SK-N-SH (cell line): Measurements from ENCODE around the gene DCAKD. TPM values are rescaled to one million over a fixed set of nuclear protein-coding genes. Genes with fewer than 3 reads are reported as not detected.

Experiments used
- CTCF ChIA-PET: fragments of 300-600, 350-600 bp; formaldehyde crosslinking; extraction: SDS; loops from one replicate; lab custom pipeline; 2021; lab: Yijun Ruan, JAX
- POLR2A ChIA-PET: fragments of 350-600 bp; sonication (Branson Sonifier 250); formaldehyde crosslinking; extraction: SDS; loops from one replicate; lab custom pipeline; 2020; ENCODE audit warnings: antibody characterized with exemption, inconsistent platforms; lab: Yijun Ruan, JAX
- DNase-seq: peaks from one replicate; pipeline ENCODE4 v3.0.0; 2012
- H2AFZ ChIP-seq: fragments of 200-600 bp; sonication (generic); 2 replicates; pipeline ENCODE4 v1.8.1; 2016; ENCODE audit warnings: antibody characterized with exemption, mild to moderate bottlenecking, low read depth
- H3F3A ChIP-seq: fragments of 200-600 bp; sonication (generic); replicated peaks from 2 replicates; pipeline ENCODE3; 2016; ENCODE audit warnings: antibody characterized with exemption, mild to moderate bottlenecking; ENCODE audit not compliant: insufficient read depth
- H3K27ac ChIP-seq, 2 experiments: fragments of 200-500 bp in 1 of 2; fragments of 200-600 bp in 1 of 2; sonication (Bioruptor generic) in 1 of 2; sonication (generic), shearing (Covaris generic) in 1 of 2; 2 replicates each; pipeline versions ENCODE4 v1.5.1 to v1.6.1; 2014 to 2016; ENCODE audit warnings: low read depth in 2 of 2, inconsistent platforms in 1 of 2, low read length in 1 of 2, mild to moderate bottlenecking in 1 of 2, mixed read lengths in 1 of 2
- H3K27me3 ChIP-seq: fragments of 200-600 bp; sonication (generic), shearing (Covaris generic); 2 replicates; pipeline ENCODE4 v1.6.1; 2016; ENCODE audit warnings: mixed run types; ENCODE audit not compliant: insufficient read depth
- H3K36me3 ChIP-seq, 2 experiments: fragments of 200-500 bp in 1 of 2; fragments of 200-600 bp in 1 of 2; sonication (Bioruptor generic) in 1 of 2; sonication (generic) in 1 of 2; replicated peaks in 1 of 2; 2 replicates each; pipeline versions ENCODE3 to v1.5.1; 2014 to 2016; ENCODE audit warnings: low read length in 1 of 2, mild to moderate bottlenecking in 1 of 2; ENCODE audit not compliant: insufficient read depth in 2 of 2, control insufficient read depth in 1 of 2
- H3K4me1 ChIP-seq, 2 experiments: fragments of 200-500 bp in 1 of 2; fragments of 200-600 bp in 1 of 2; sonication (Bioruptor generic) in 1 of 2; sonication (generic), shearing (Covaris generic) in 1 of 2; 2 replicates each; pipeline versions ENCODE4 v1.5.1 to v1.6.1; 2014 to 2016; ENCODE audit warnings: low read depth in 1 of 2, low read length in 1 of 2, mixed run types in 1 of 2; ENCODE audit not compliant: insufficient read depth in 2 of 2, control insufficient read depth in 1 of 2
- H3K4me2 ChIP-seq: fragments of 200-600 bp; sonication (generic), shearing (Covaris generic); 2 replicates; pipeline ENCODE4 v1.6.1; 2017; ENCODE audit warnings: mixed run types
- H3K4me3 ChIP-seq, 2 experiments: fragments of 200-500 bp in 1 of 2; fragments of 200-600 bp in 1 of 2; sonication (Bioruptor generic) in 1 of 2; sonication (generic), shearing (Covaris generic) in 1 of 2; 2 replicates each; pipeline versions ENCODE4 v1.5.1 to v1.8.1; 2014 to 2016; ENCODE audit warnings: low read depth in 2 of 2, inconsistent platforms in 1 of 2, low read length in 1 of 2, mild to moderate bottlenecking in 1 of 2, mixed read lengths in 1 of 2, moderate library complexity in 1 of 2
- H3K79me2 ChIP-seq: fragments of 200-600 bp; sonication (generic); 2 replicates; pipeline ENCODE4 v1.8.1; 2017; ENCODE audit warnings: mild to moderate bottlenecking; ENCODE audit not compliant: insufficient read depth
- H3K9ac ChIP-seq: fragments of 200-600 bp; sonication (generic); 2 replicates; pipeline ENCODE4 v1.6.1; 2017; ENCODE audit warnings: mixed run types
- H3K9me2 ChIP-seq: fragments of 200-600 bp; sonication (generic); 2 replicates; pipeline ENCODE4 v1.6.1; 2017; ENCODE audit warnings: mixed run types
- H3K9me3 ChIP-seq: fragments of 200-600 bp; sonication (generic); 2 replicates; pipeline ENCODE4 v1.6.1; 2017; ENCODE audit warnings: mixed run types, mild to moderate bottlenecking, moderate library complexity
- H4K20me1 ChIP-seq: fragments of 200-600 bp; sonication (generic); 2 replicates; pipeline ENCODE4 v1.6.1; 2017; ENCODE audit warnings: mild to moderate bottlenecking, mixed run types; ENCODE audit not compliant: insufficient read depth
- CTCF ChIP-seq: fragments of 200-600 bp; sonication (generic); IDR thresholded peaks from 2 replicates; pipeline ENCODE4 v1.6.1; 2017; ENCODE audit warnings: antibody characterized with exemption, mild to moderate bottlenecking, moderate library complexity
- ELF1 ChIP-seq: IDR thresholded peaks from 2 replicates; pipeline ENCODE4 v1.4.0; 2012
- EP300 ChIP-seq, 2 experiments: IDR thresholded peaks; 2 replicates each; pipeline versions ENCODE4 v1.4.0 to v1.6.1; 2012; ENCODE audit warnings: borderline replicate concordance in 1 of 2, low read depth in 1 of 2, low read length in 1 of 2
- EZH2phosphoT487 ChIP-seq: fragments of 200-600 bp; sonication (generic); IDR thresholded peaks from 2 replicates; pipeline ENCODE4 v1.6.1; 2017; ENCODE audit warnings: low read depth, mixed run types, mild to moderate bottlenecking, antibody characterized with exemption, moderate library complexity, borderline replicate concordance
- FOSL2 ChIP-seq: IDR thresholded peaks from 2 replicates; pipeline ENCODE4 v1.4.0; 2012; ENCODE audit warnings: low read depth, mild to moderate bottlenecking, moderate library complexity, borderline replicate concordance
- FOXJ3 ChIP-seq: sonication (generic); formaldehyde crosslinking; IDR thresholded peaks from 2 replicates; pipeline ENCODE4 v1.5.1; 2020; ENCODE audit warnings: mild to moderate bottlenecking, missing genetic modification reagents
- FOXM1 ChIP-seq: IDR thresholded peaks from 2 replicates; pipeline ENCODE4 v1.4.0; 2012; ENCODE audit warnings: low read depth, mild to moderate bottlenecking
- GATA2 ChIP-seq: sonication (generic); formaldehyde crosslinking; IDR thresholded peaks from 2 replicates; pipeline ENCODE4 v1.5.0; 2020; ENCODE audit warnings: mild to moderate bottlenecking, missing genetic modification reagents
- MXI1 ChIP-seq: IDR thresholded peaks from 2 replicates; pipeline ENCODE4 v1.6.1; 2012; ENCODE audit warnings: mild to moderate bottlenecking, low read depth, low read length, improper control_type of control experiment
- NRF1 ChIP-seq: IDR thresholded peaks from 2 replicates; pipeline ENCODE4 v1.6.1; 2012; ENCODE audit warnings: low read depth, mild to moderate bottlenecking, low read length
- RAD21 ChIP-seq: IDR thresholded peaks from 2 replicates; pipeline ENCODE4 v1.6.1; 2012; ENCODE audit warnings: mild to moderate bottlenecking, low read length
- RXRA ChIP-seq: IDR thresholded peaks from 2 replicates; pipeline ENCODE4 v1.4.0; 2012; ENCODE audit warnings: low read depth, mild to moderate bottlenecking, borderline replicate concordance
- SIN3A ChIP-seq: IDR thresholded peaks from 2 replicates; pipeline ENCODE4 v1.6.1; 2012; ENCODE audit warnings: low read depth, mild to moderate bottlenecking, low read length, moderate library complexity, borderline replicate concordance
- TCF12 ChIP-seq: IDR thresholded peaks from 2 replicates; pipeline ENCODE4 v1.4.0; 2012
- TEAD4 ChIP-seq: IDR thresholded peaks from 2 replicates; pipeline ENCODE4 v1.4.0; 2012; ENCODE audit warnings: mild to moderate bottlenecking, borderline replicate concordance; ENCODE audit not compliant: insufficient read depth
- USF1 ChIP-seq: IDR thresholded peaks from 2 replicates; pipeline ENCODE4 v1.4.0; 2012; ENCODE audit warnings: low read depth, borderline replicate concordance
- USF2 ChIP-seq: fragments of 150-350 bp; IDR thresholded peaks from 2 replicates; pipeline ENCODE4 v1.6.1; 2017; ENCODE audit warnings: antibody characterized with exemption, low read length, low read depth, borderline replicate concordance
- WGBS: methylation state at CpG from one replicate; pipeline ENCODE4 v1.1.6; 2017; ENCODE audit warnings: low lambda C conversion rate; 5-methylcytosine and 5-hydroxymethylcytosine counted together
- polyA plus RNA-seq, 3 experiments: library from polyadenylated mRNA; depleted of rRNA; stranded (reverse); fragments of >200 nt; gene quantifications; 2 replicates each; pipeline ENCODE4 v1.2.3, GENCODE V29; 2012
- TF ChIP-seq, protein P1 (sequence below): IDR thresholded peaks from 2 replicates; pipeline ENCODE4 v1.4.0; 2012; ENCODE audit warnings: low read depth, borderline replicate concordance
- TF ChIP-seq, protein P2 (sequence below): IDR thresholded peaks from 2 replicates; pipeline ENCODE4; 2012
- TF ChIP-seq, protein P3 (sequence below): fragments of 150-350 bp; IDR thresholded peaks from 2 replicates; pipeline ENCODE4 v1.6.1; 2016; ENCODE audit warnings: mild to moderate bottlenecking, low read depth, low read length

DCAKD gene
- polyA plus RNA-seq, 1 of the 3 experiments (the other 2 are of a cell fraction), result 48.8 TPM

DNA sequence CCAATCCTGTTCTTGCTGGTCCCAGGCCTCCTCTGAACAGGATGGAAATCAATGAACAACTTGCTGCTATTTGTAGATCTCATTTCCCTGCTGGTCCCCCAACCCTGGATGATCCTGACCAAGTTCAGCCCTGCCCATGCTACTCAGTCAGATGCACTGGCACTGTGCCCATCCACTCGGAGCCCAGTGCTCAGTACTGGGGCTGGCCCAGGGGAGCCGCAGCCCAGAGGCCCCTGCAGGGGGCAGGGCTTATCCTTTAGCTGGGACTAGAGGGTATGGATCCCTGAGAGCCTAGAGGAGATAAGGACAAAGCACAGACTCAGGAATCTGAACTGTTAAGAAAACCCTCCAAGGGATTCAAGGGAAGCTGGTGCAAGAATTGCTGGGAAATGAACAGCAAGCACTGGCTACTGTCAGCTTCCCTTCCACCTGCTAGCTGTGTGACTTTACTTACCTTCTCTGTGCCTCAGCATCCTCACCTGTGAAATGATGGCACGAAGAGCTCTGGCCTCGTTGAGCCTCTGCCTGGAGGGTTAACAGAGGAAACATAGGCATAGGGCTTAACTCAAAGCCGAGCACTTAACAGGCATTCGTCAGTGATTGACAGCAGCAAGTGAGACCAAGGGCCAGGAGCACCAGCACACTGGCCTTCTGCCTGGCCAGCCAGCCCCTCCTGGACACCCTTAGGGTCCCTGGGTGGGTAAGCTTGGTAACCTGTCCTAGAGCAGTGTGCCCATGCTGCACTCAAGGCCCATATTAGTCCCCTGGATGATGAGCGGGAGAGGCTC, 53.5 kb downstream of the DCAKD start:
- DNase-seq, result no peak
- no peak overlapping the region for H3K9ac ChIP-seq
- no peak overlapping the region for H2AFZ ChIP-seq
- ChIA-PET POLR2A (no interaction called here), CTCF (interaction anchor here (1.2 to 1.5 kb wide), 4 partner anchors 21 to 27 kb away, joined by 4 read pairs; no protein-coding TSS in a partner anchor)
- no peak overlapping the region for H3K4me2 ChIP-seq
- no peak overlapping the region for H3K4me3 ChIP-seq
- no peak overlapping the region for H3K27ac ChIP-seq
- H3K27me3 ChIP-seq, result no peaks in the 10 kb centered on the region
- no peaks in the 10 kb centered on the region for H3F3A ChIP-seq
- H3K79me2 ChIP-seq, result no peaks in the 10 kb centered on the region
- H3K9me3 ChIP-seq, result no peaks in the 10 kb centered on the region
- H3K4me1 ChIP-seq, result no peaks in the 10 kb centered on the region; a peak in 1 of 4 replicates
- 63% methylated on average over 6 of the region's 7 CpGs for WGBS
- TF ChIP-seq RXRA, result no peak
- no peak for TF ChIP-seq TCF12
- TF ChIP-seq GATA2 (CRISPR knock-in tag), result no peak
- no peak for TF ChIP-seq USF2
- TF ChIP-seq, protein P1, sequence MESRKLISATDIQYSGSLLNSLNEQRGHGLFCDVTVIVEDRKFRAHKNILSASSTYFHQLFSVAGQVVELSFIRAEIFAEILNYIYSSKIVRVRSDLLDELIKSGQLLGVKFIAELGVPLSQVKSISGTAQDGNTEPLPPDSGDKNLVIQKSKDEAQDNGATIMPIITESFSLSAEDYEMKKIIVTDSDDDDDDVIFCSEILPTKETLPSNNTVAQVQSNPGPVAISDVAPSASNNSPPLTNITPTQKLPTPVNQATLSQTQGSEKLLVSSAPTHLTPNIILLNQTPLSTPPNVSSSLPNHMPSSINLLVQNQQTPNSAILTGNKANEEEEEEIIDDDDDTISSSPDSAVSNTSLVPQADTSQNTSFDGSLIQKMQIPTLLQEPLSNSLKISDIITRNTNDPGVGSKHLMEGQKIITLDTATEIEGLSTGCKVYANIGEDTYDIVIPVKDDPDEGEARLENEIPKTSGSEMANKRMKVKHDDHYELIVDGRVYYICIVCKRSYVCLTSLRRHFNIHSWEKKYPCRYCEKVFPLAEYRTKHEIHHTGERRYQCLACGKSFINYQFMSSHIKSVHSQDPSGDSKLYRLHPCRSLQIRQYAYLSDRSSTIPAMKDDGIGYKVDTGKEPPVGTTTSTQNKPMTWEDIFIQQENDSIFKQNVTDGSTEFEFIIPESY, result no peak
- TF ChIP-seq, protein P2, sequence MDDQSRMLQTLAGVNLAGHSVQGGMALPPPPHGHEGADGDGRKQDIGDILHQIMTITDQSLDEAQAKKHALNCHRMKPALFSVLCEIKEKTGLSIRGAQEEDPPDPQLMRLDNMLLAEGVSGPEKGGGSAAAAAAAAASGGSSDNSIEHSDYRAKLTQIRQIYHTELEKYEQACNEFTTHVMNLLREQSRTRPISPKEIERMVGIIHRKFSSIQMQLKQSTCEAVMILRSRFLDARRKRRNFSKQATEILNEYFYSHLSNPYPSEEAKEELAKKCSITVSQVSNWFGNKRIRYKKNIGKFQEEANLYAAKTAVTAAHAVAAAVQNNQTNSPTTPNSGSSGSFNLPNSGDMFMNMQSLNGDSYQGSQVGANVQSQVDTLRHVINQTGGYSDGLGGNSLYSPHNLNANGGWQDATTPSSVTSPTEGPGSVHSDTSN, result no peak
- no peak for TF ChIP-seq EP300 (IDR thresholded peaks at IDR 0.05; ENCODE audit: borderline replicate concordance in 1 of 2, low read depth in 1 of 2, low read length in 1 of 2)
- TF ChIP-seq FOXM1, result no peak
- TF ChIP-seq NRF1, result no peak
- no peak for TF ChIP-seq FOSL2
- no peak for TF ChIP-seq MXI1
- TF ChIP-seq EZH2phosphoT487, result no peak
- no peak for TF ChIP-seq SIN3A
- TF ChIP-seq CTCF, result no peak
- TF ChIP-seq ELF1, result no peak
- TF ChIP-seq, protein P3, sequence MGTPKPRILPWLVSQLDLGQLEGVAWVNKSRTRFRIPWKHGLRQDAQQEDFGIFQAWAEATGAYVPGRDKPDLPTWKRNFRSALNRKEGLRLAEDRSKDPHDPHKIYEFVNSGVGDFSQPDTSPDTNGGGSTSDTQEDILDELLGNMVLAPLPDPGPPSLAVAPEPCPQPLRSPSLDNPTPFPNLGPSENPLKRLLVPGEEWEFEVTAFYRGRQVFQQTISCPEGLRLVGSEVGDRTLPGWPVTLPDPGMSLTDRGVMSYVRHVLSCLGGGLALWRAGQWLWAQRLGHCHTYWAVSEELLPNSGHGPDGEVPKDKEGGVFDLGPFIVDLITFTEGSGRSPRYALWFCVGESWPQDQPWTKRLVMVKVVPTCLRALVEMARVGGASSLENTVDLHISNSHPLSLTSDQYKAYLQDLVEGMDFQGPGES, result no peak
- no peak for TF ChIP-seq RAD21
- no peak for TF ChIP-seq TEAD4
- TF ChIP-seq USF1, result no peak
- no peak for TF ChIP-seq FOXJ3 (CRISPR knock-in tag)
- no peaks in the 10 kb centered on the region for H4K20me1 ChIP-seq
- no peaks in the 10 kb centered on the region for H3K9me2 ChIP-seq
- no peaks in the 10 kb centered on the region for H3K36me3 ChIP-seq
